WERI-Rb-1 (cell line): ENCODE data around the gene DUS4L.
A peak's percentile ranks its signal among the peaks of the same experiment; 100 is the strongest.

Source experiments
- DNase-seq: peaks from one replicate; pipeline ENCODE4 v3.0.0-alpha.2; 2020
- H3K27ac ChIP-seq: fragments of 250-450 bp; sonication (Bioruptor Pico); 2 replicates; pipeline ENCODE4 v1.5.1; 2020; ENCODE audit warnings: mild to moderate bottlenecking, moderate library complexity
- H3K27me3 ChIP-seq: fragments of 250-450 bp; sonication (Bioruptor Pico); 2 replicates; pipeline ENCODE4 v1.5.1; 2021; ENCODE audit warnings: mild to moderate bottlenecking, low read depth, moderate library complexity; ENCODE audit not compliant: insufficient read depth, severe bottlenecking
- H3K36me3 ChIP-seq: fragments of 250-450 bp; sonication (Bioruptor Pico); 2 replicates; pipeline ENCODE4 v1.5.1; 2020; ENCODE audit warnings: mild to moderate bottlenecking, moderate library complexity
- H3K4me3 ChIP-seq: 2 replicates; pipeline ENCODE4 v1.5.1; 2011; ENCODE audit warnings: low read depth, mild to moderate bottlenecking, control low read depth, low read length
- H3K9me3 ChIP-seq: fragments of 250-450 bp; sonication (Bioruptor Pico); 2 replicates; pipeline ENCODE4 v1.5.1; 2021; ENCODE audit warnings: mild to moderate bottlenecking, moderate library complexity; ENCODE audit not compliant: severe bottlenecking
- TF ChIP-seq, protein P1 (sequence below): IDR thresholded peaks from 2 replicates; pipeline ENCODE4 v1.5.1; 2011; ENCODE audit warnings: low read depth, mild to moderate bottlenecking, control low read depth, inconsistent platforms, low read length

Gene DUS4L, protein sequence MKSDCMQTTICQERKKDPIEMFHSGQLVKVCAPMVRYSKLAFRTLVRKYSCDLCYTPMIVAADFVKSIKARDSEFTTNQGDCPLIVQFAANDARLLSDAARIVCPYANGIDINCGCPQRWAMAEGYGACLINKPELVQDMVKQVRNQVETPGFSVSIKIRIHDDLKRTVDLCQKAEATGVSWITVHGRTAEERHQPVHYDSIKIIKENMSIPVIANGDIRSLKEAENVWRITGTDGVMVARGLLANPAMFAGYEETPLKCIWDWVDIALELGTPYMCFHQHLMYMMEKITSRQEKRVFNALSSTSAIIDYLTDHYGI

DNA sequence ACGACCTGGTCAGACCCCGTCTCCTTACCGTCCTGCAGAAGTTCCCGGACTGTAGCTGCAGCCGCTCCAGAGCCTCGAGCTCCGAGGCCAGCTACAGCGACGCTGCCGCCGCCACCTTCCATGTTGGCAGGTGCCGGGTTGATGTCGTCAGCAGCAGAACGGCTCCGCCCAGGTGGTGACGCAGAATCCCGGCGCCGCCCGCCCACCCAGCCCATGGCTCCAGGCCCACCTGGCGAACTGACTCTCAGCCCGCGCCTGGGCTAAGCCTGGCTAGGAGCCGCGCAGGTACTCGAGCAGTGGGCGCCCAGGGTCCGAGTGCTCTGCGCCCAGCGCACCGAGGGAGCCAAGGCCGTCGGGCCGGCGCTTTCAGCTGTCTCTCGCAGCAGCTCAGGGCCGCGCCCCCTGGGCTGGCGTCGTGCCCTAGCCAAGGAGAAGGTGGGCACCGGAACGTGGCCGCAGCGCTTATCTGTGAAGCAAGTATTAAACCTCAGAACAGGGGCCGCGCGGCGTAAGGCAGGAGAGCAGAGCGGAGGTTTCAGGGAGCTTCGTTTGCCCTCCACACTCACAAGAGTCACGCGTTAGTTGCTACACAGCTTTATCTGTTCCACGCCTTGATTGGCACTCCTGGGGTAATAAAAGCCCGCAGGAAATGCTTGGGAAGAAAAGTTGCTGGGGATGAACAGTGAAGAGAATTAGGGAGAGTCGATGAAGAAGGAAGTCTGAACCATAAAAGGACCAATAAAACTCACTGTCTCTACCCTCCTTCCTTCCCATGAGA is at the start of gene DUS4L, which contains the start of gene COG5:
Gene DUS4L (plus strand): TSS at position 197 of the 778 bp plus-strand sequence. CDS start 3,100 bp downstream, outside the sequence.
Gene COG5 (minus strand): TSS at position 146 of the 778 bp plus-strand sequence. CDS start 24 bp downstream, at position 122.
- Histone ChIP-seq H3K4me3 (peak within 1 kb of the TSS; percentile 57), H3K9me3 (no peaks in the 10 kb centered on the region), H3K36me3 (0 out of 2 replicates have a peak, but pooled peaks cover 2% of the 10 kb centered on the region), H3K27me3 (no peaks in the 10 kb centered on the region), H3K27ac (peak within 1 kb of the TSS; percentile 95)
- TF ChIP-seq, protein P1, sequence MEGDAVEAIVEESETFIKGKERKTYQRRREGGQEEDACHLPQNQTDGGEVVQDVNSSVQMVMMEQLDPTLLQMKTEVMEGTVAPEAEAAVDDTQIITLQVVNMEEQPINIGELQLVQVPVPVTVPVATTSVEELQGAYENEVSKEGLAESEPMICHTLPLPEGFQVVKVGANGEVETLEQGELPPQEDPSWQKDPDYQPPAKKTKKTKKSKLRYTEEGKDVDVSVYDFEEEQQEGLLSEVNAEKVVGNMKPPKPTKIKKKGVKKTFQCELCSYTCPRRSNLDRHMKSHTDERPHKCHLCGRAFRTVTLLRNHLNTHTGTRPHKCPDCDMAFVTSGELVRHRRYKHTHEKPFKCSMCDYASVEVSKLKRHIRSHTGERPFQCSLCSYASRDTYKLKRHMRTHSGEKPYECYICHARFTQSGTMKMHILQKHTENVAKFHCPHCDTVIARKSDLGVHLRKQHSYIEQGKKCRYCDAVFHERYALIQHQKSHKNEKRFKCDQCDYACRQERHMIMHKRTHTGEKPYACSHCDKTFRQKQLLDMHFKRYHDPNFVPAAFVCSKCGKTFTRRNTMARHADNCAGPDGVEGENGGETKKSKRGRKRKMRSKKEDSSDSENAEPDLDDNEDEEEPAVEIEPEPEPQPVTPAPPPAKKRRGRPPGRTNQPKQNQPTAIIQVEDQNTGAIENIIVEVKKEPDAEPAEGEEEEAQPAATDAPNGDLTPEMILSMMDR: no peak
- peak; percentile 80 for DNase-seq

DNA sequence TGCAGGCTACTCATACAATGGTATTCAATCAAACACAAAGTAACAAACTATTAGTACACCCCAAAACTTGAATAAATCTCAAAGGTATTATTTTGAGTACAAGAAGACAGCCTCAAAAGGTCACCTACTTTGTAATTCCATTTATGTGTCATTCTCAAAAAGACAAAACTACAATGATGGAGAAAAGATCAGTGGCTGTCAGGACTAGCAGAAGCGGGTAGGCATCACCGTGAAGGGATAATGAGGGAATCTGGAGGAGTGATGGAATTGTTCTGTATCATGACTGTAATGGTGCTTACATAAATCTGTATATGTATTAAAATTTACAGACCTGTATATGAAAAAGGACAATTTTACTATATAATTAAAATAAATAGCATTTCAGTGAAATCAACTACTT is 37.1 kb upstream of the DUS4L start:
- Histone ChIP-seq H3K9me3 (no peaks in the 10 kb centered on the region), H3K36me3 (peaks cover 15% of the 10 kb centered on the region; the same call in 1 of the 2 replicates), H3K27me3 (no peaks in the 10 kb centered on the region), H3K4me3 (no peak overlapping the region), H3K27ac (no peak overlapping the region)
- DNase-seq: no peak
- TF ChIP-seq, protein P1: no peak

DNA sequence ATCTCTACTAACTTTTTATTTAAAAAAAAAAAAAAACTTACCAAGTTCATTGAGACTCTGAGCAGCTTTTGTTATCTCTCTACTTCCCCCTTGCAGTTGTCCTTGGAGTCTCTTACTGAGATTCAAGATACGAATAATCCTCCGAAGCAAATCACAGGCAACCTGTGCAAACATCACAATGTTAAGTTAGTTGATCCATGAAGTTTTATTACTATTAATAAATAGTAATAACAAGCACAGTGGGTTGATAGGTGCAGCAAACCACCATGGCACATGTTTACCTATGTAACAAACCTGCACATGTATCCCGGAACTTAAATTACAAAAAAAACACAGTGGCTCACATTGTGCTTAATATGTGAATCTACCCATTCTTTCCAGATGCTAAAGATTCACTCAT is 36.6 kb upstream of the DUS4L start:
- Histone ChIP-seq H3K9me3 (no peaks in the 10 kb centered on the region), H3K36me3 (peaks cover 15% of the 10 kb centered on the region; the same call in 1 of the 2 replicates), H3K27me3 (no peaks in the 10 kb centered on the region), H3K27ac (no peak overlapping the region), H3K4me3 (no peak overlapping the region)
- DNase-seq: no peak
- TF ChIP-seq, protein P1: no peak

DNA sequence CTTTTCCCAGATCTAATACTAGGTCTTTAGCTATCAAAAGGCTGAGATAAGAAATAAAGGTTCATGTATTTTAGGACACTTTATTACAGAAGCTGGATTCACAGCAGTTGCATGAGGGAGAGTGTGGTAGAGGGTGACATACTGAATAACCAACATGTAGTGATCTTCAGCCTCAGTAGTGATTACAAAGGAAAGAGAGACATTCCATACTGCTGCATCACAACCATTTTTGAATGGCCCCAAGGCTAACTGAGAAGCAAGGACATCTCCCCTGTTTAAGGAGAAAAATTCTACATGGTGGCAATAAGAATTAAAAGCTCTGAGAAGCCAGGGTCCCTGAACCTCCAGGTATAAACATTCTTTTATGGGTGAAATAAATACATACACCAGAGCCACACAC is 35.3 kb upstream of the DUS4L start:
- H3K27ac ChIP-seq: no peak overlapping the region
- no peak for DNase-seq
- peaks cover 15% of the 10 kb centered on the region; the same call in 1 of the 2 replicates for H3K36me3 ChIP-seq
- H3K4me3 ChIP-seq: no peak overlapping the region
- no peaks in the 10 kb centered on the region for H3K27me3 ChIP-seq
- TF ChIP-seq, protein P1: no peak
- no peaks in the 10 kb centered on the region for H3K9me3 ChIP-seq

DNA sequence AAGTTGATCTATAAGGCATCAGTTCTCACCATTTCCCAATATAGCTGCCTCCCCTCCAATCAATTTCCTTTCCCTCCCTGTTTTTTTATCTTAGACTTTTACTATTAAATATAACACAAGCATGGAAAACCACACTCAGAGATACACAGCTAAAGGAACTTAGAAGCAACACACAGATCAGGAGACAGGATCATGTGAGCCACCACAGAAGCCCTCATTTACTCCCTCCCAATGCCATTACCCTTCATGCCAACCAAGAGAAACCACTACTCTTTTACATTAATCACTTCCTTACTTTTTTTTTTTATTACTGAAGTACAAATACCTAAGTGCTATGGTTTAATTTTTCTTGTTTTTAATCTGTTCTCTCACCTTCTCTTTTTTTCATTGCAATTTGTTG is 33.0 kb upstream of the DUS4L start:
- no peak overlapping the region for H3K4me3 ChIP-seq
- TF ChIP-seq, protein P1: no peak
- H3K36me3 ChIP-seq: peaks cover 6% of the 10 kb centered on the region; the same call in 1 of the 2 replicates
- no peak for DNase-seq
- H3K27ac ChIP-seq: no peak overlapping the region
- no peaks in the 10 kb centered on the region for H3K9me3 ChIP-seq
- no peaks in the 10 kb centered on the region for H3K27me3 ChIP-seq
